ENCODE measurements around the gene RBP5.

DNA sequence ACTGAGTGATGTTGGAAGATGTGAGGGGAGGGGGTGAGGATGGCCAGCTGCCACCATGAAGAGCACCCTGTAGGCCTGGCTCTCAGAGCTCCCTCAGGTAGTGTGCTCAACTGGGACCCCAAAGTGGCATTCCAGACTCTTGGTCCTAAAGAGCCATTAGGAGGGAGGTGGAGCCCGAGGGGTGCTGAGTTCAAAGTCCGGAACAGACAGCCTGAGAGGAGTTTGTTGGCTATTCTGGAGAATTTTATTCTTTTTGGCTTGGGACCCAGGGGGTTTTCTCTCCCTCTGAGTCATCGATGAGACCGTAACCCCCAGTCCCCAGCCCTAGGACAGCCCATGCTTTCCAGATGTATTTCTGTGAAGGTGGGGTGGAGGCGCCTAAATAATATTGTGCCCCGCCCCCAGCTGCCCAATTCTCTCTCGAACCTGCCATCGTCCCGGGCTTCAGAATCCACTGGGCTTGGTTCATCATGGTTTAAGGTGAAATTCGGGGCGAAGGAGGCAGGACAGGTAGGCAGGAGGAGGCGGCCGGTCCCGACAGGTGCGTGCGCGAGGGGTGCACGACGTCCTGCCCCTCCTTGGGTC, 690 bp upstream of the RBP5 start:
- no peak for TF ChIP-seq POLR2A (IDR thresholded peaks at IDR 0.05)
- no peak for TF ChIP-seq POLR2AphosphoS5 (IDR thresholded peaks at IDR 0.05)
- no peak for TF ChIP-seq CTCF (IDR thresholded peaks at IDR 0.05)

Data from stomach (tissue), 4 donors.